ENCODE measurements around the gene CD19.
"Not testable (repeated sequence)": the region's sequence is repeated elsewhere in the genome, so short reads cannot be mapped to it uniquely, and the experiment has no call there.

CD19 gene

DNA sequence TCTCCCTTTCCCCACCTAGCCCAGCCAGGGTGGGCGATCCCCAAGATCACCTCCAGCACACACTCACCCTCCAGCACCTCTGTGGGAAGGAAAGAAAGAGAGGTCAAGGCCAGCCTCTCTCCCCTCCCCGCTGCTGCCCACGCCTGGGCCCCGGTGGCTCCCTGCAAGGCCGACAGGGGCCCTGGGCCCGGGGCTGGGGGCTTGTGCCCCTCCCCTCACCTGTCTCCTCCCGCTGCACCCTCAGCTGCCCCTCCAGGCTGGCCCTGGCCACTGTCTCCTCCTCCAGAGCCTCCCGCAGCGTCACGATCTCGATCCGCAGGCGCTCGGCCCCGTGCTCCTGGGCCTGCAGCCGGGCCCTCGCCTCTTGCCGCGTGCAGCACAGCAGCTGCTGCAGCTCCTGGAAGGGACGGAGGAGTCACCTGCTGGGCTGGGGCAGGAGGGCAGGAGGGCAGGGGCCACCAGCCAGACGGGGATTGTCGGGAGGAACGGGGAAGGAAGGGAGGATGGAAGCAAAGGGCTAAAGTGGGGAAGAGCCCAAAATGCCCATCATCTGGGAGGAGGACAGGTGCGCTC, 25.9 kb upstream of the CD19 start:
- in situ Hi-C loops (cut with MboI; ENCODE audit: low sequenced_read_pairs): no loop called here

DNA sequence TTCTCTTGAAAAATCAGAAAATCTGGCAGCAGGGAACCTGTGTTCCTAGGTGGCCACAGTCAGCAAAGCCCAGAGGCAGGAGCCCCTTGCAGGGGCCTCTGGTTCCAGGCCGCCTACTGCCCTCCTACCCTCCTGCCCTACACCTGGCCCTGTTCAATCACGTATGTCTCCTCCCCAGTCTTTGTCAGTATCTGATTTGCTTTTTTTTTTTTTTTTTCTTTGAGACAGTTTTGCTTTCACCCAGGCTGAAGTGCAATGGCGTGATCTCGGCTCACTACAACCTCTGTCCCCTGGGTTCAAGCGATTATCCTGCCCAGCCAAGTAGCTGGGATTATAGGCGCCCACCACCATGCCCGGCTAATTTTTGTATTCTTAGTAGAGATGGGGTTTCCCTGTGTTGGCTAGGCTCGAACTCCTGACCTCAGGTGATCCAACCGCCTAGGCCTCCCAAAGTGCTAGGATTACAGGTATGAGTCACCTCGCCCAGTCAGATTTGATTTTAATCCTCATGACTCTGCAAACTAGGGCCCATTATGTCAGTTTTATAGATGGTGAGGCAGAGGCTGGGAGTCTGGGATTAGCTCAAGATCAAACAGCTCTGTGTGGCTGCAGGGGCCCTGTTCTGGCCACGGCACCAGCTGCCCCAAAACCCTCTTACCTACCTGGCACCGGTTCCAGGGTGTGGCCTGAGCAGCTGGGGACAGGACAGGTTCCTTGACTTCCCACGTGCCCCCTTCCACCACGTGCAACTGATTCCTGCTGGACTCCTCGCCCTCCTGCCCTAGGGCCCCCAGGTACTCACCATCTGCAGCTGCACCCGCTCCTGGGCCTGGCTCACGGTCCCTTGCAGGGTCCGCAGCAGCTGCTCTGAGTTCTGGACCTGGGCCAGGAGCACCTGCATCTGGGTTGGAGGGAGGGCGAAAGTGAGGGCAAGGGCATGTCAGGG, 21.4 kb upstream of the CD19 start:
- in situ Hi-C loops (cut with MboI; ENCODE audit: low sequenced_read_pairs): no loop called here

DNA sequence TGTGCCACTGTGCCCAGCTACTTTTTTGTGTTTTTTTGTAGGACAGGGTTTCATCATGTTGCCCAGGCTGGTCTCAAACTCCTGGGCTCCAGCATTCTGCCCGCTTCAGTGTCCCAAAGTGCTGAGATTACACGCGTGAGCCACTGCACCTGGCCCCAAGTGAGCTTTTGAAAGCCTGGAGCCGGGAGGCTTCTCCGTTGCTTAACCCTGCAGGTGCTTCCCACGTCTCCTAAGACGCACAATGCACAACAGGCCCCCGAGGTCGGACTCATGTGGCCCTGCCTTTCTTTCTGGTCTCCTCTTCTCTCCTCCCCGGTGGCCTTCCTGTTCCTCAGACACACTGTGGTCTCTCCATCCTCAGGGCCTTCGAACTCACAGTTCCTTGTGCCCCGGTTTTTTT, 19.2 kb upstream of the CD19 start:
- in situ Hi-C loops (cut with MboI; ENCODE audit: low sequenced_read_pairs): no loop called here

DNA sequence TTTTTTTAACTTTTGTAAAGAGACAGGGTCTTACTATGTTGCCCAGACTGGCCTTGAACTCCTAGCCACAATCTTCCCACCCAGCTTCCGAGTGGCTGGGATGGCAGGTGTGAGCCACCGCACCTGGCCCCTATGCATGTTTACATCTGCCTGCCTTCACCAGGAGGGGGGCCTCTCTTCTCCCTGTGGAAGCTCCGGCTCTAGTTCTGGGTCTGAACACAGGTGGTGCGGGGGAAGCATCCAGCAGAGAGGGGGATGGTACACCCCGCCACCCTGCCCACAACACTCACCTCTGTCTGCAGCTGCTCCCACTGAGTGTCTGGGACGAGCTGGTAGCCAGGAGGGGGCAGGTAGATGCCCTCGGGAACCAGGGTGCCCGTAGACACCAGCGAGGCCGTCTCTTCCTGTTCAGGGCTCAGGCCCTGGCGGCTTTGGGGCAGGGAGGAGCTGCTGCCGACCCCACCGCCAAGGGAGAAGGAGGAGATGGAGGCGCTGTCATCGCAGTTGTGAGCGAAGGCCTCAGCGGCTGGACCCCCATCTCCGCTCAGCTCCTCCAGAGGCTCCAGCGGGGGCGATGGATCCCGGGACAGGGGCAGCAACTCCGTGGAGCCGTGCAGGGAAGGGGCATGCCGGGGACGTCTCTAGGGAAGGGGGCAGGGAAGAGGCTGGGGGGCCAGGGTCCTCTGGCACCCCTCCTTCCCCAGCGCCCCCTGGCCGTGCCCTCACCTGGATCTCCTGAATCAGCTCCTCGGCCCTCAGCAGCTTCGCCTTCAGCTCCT, 17.6 kb upstream of the CD19 start:
- in situ Hi-C loops (cut with MboI; ENCODE audit: low sequenced_read_pairs): no loop called here

DNA sequence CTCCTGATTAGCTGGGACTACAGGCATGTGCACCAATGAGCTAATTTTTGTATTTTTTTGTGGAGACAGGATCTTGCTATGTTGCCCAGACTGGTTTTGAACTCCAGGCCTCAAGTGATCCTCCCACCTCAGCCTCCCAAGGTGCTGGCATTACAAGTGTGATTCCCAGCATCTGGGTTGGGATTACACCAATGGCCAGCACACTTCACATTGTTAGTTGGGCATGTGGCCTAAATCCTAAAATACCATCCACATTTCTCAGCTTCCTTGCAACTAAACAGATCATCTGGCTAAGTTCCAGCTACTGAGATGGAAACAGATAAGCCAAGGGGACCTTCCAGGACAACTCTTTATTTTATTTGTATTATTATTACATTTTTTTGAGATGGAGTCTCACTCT, 16.6 kb upstream of the CD19 start:
- in situ Hi-C loops (cut with MboI; ENCODE audit: low sequenced_read_pairs): no loop called here

DNA sequence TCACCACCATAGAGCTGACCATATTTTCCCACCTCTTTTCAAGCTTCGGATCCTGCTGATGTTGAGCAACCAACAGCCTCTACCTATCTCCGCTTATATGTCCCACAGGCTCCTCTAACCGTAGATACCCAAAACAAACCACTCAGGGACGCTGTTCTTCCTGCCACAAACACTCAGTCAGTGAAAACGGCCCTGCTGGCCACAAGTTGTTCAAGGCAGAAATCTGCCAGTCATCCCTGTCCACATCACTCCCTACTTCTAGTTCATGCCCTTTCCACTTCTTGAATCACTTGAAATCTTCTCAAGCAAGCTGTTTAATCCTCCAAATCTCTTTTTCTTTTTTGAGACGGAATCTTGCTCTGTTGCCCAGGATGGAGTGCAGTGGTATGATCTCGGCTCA, 14.7 kb upstream of the CD19 start:
- in situ Hi-C loops (cut with MboI; ENCODE audit: low sequenced_read_pairs): no loop called here

DNA sequence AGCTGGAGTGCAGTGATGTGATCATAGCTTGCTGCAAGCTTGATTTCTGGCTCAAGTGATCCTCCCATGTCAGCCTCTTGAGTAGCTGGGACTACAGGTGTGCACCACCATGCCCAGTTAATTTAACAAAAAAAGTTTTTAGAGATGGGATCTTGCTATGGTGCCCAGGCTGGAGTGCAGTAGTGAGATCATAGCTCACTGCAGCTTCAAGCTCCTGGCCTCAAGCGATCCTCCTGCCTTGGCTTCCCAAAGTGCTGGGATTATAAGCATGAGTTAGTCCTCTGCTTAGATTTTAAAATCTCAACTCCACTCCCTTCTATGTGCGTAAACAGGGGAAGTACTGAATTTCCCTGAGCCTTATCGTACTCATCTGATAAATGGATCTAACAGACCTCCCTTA, 13.1 kb upstream of the CD19 start:
- in situ Hi-C loops (cut with MboI; ENCODE audit: low sequenced_read_pairs): no loop called here

DNA sequence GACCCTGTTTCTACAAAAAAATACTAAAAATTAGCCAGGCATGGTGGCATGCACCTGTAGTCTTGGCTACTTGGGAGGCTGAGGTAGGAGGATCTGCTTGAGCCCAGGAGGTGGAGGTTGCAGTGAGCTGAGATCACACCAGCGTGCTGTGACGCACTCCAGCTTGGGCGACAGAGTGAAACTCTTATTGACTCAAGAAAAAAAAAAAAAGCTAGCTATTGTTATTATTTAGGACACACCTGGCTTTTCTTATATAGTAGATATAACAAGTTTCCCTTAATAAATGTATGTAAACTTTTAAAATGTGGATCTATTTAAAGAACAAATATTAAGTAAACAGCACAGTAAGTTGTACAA, 8.6 kb upstream of the CD19 start:
- in situ Hi-C loops (cut with MboI; ENCODE audit: low sequenced_read_pairs): no loop called here

DNA sequence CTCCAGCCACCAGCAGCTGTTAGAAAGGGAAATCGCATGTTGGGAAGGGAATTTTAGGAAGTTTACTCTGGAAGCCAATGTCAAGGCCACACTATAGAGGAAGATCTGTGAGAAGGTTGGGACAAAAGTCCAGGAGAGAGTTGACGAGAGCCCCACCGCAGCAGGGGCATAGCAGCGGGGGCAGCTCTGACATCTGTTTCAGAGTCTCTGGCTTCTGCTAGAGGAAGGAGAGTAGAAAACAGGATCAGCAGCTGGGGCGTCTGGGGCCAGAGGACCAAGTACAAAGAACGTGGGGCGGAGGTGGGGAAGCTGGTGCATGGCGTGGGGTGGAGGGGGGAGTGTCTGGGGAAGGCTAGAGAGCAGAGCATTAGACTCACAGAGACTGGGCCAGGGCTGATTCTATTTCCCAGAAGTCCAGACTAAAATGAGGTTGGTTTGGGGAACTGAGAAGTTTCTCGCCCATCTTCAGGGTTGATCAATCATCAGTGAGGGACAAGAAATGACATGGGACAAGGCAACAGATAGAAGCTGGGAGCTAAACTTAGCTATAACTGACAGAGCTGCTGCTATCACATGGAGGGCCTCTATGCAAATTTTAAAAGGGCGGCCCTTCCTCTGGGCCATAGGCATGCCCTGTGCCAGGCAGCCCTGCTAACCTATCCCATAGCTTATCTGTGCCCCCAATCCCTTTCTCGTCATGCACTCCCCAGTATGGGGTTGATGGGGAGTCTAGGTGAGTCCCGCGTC, 7.9 kb upstream of the CD19 start:
- in situ Hi-C loops (cut with MboI; ENCODE audit: low sequenced_read_pairs): no loop called here

DNA sequence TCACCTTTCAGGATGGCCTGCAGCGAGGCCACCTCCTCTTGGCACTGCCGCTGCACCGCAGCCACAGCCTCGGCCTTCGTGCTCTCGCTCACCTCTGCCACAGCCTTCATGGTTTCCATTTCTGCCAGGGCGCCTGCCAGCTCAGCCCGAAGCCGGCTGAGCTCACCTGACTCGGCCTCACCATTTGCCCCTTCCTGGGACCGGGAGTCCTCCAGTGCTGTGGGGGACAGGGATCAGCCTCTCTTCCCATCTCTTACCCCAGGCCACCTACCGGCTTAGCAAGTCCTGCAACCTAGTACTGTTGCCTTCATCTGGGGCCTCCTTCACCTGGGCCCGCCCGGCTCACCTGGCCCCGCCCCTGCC, 7.4 kb upstream of the CD19 start:
- in situ Hi-C loops (cut with MboI; ENCODE audit: low sequenced_read_pairs): no loop called here

DNA sequence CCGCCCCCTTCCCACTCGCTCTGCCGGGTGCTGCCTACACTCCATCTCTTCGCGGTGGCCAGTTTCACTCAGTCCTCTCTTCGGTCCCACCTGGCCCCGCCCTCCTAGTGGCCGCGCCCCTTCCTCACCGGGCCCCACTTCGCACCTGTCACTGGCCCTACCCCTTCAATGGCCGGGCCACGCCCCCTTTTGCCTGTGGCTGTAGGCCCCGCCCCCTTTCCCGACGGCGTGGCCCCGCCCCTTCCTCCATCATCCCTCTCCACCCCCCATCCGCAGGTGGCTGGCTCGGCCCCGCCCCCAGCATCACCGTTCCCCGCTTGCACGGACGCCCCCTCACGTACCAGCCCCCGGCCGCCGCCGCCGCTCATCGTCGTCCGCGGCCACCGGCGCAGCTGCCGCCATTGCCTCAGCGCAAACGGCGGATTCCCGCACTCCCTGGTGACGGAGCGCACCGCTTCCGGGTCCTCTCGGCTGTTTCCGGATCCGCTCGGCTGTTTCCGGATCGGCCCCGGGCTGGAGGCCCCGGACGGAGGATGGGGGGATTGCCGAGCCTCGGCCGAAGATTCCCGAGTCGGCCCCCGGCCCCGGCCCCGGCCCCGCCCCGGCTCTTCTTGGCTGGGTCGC, 6.9 kb upstream of the CD19 start, which contains the start of gene RABEP2:
TSS of gene RABEP2 (minus strand) at position 477 of the 624 bp plus-strand sequence. CDS start at position 402, 75 bp downstream.
- in situ Hi-C loops (cut with MboI; ENCODE audit: low sequenced_read_pairs): no loop called here

DNA sequence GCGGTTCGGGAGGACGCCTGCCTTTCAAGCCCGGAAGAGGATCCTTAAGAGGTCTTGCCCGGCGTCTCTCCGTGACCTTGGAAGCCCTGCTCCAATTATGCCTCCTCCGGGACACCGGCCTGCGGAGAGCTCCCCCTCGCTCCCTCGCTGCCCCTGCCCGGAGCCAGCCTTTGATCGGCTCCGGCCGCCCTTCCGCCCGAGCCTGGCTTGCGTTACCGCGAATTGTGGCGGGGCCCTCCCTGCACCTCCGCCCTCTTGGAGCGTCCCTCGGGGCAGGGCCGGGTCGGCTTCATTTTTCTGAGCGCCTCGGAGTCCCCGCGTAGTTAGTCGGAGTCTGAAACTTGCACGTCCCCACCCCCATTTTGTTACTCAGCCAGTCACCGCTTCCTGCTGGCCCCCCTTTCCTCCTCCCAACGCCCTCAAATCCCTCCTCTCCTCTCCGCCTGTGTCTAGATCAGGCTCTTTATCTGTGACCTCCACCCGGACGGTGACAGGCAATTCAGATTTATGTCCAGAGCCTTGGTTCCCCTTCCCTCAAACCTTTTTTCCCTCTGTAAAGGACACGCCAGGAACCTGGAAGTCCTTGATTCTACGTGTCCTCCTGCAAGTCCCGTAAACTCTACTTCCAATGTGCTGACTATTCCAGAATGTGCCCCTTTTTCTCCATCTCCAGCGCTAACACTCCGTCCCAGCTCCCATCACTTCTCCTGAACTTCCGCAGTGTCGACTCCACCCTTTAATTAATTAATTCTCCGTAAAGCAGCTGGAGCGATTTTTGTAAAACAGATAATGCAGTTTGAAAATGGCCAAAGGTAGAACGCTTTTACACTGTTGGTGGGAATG, 6.2 kb upstream of the CD19 start:
- in situ Hi-C loops (cut with MboI; ENCODE audit: low sequenced_read_pairs): no loop called here

DNA sequence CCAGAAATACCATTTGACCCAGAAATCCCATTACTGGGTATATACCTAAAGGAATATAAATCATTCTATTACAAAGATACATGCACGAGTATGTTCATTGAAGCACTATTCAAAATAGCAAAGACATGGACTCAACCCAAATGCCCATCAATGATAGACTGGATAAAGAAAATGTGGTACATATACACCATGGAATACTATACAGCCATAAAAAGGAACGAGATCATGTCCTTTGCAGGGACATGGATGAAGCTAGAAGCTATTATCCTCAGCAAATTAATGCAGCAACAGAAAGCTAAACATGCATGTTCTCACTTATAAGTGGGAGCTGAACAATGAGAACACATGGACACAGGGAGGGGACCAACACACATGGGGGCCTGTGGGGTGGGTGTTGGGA, 5.5 kb upstream of the CD19 start:
- in situ Hi-C loops (cut with MboI; ENCODE audit: low sequenced_read_pairs): not testable (repeated sequence)

DNA sequence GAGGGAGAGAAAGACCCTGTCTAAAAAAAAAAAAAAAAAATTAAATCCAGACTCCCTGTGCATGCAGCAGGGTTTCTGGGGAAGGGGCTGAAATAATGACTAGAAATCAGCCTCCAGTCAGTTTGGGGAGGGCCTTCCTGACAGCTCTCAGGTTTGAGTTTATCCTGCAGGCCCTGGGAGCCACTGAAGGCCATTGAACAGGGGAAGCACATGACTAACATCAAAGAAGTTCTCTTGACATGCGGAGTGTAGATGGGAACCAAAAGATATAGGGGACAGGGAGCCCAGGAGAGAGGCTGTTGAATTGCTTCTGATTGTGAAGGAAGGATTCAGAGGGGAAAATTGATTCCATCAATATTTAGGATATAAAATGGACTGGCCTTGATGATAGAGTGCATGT, 4.0 kb upstream of the CD19 start:
- in situ Hi-C loops (cut with MboI; ENCODE audit: low sequenced_read_pairs): no loop called here

DNA sequence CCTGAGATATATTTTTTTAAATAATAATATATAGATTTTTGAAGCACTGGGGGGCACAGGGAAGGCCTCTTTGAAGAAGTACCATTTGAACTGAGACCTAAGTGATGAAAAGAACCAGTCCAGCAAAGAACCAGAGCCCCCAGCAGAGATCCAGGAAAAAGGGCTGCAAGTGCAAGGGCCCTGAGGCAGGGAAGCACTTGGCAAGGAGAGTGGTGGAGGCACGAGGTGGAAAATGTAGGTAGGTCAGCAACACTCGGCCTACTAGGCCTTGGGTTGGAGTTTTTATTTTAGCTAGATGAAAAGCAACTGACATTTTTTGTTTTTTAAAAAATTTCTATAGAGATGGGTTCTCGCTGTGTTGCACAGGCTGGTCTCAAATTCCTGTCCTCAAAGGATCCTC, 1.6 kb upstream of the CD19 start:
- in situ Hi-C loops (cut with MboI; ENCODE audit: low sequenced_read_pairs): no loop called here

DNA sequence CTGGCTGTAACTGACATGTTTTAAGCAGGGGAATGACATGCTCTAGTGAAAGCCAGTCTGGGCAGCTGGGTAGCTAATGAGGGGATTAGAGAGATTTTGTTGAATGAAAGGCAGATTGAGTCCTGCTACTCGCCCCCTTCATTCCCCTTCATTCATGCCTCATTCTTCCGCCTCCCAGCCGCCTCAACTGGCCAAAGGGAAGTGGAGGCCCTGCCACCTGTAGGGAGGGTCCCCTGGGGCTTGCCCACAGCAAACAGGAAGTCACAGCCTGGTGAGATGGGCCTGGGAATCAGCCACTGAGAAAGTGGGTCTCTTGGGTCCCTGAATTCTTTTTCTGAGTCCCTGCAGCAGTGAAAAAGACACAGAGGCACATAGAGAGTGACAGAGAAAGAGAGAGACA, 1.1 kb upstream of the CD19 start:
- in situ Hi-C loops (cut with MboI; ENCODE audit: low sequenced_read_pairs): no loop called here

DNA sequence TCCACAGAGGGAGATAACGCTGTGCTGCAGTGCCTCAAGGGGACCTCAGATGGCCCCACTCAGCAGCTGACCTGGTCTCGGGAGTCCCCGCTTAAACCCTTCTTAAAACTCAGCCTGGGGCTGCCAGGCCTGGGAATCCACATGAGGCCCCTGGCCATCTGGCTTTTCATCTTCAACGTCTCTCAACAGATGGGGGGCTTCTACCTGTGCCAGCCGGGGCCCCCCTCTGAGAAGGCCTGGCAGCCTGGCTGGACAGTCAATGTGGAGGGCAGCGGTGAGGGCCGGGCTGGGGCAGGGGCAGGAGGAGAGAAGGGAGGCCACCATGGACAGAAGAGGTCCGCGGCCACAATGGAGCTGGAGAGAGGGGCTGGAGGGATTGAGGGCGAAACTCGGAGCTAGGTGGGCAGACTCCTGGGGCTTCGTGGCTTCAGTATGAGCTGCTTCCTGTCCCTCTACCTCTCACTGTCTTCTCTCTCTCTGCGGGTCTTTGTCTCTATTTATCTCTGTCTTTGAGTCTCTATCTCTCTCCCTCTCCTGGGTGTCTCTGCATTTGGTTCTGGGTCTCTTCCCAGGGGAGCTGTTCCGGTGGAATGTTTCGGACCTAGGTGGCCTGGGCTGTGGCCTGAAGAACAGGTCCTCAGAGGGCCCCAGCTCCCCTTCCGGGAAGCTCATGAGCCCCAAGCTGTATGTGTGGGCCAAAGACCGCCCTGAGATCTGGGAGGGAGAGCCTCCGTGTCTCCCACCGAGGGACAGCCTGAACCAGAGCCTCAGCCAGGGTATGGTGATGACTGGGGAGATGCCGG, 769 bp downstream of the CD19 start:
- in situ Hi-C loops (cut with MboI; ENCODE audit: low sequenced_read_pairs): no loop called here

DNA sequence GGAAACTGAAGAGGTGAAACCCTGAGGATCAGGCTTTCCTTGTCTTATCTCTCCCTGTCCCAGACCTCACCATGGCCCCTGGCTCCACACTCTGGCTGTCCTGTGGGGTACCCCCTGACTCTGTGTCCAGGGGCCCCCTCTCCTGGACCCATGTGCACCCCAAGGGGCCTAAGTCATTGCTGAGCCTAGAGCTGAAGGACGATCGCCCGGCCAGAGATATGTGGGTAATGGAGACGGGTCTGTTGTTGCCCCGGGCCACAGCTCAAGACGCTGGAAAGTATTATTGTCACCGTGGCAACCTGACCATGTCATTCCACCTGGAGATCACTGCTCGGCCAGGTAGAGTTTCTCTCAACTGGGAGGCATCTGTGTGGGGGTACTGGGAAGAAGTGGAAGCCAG, 1.4 kb downstream of the CD19 start:
- in situ Hi-C loops (cut with MboI; ENCODE audit: low sequenced_read_pairs): no loop called here

DNA sequence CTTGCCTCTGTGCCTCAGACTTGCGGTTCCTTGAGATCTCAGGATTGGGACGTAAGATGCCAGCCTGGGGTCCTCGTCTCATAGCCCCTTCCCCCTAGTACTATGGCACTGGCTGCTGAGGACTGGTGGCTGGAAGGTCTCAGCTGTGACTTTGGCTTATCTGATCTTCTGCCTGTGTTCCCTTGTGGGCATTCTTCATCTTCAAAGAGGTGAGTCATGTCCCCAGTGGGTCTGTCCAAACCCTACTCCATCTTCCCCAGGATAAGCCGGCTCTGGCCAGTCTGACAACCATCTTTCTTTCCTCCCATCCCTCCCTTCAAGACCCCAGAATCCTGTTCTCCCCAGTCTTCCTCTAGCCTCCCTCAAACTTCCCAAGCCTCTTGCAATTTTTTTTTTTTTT, 3.6 kb downstream of the CD19 start:
- in situ Hi-C loops (cut with MboI; ENCODE audit: low sequenced_read_pairs): no loop called here

All from HL-60/S4 treated with phorbol 12-myristate 13-acetate at 8.2 ng/mL for 4 days and 3 days (cell line).